Measurements from ENCODE around the gene ABCC11. TPM values are rescaled to one million over a fixed set of nuclear protein-coding genes. Genes with fewer than 3 reads are reported as not detected.

The ABCC11 gene
- total and polyA plus RNA-seq, 2 experiments from 2014 or later = 0.10 TPM; not detected in 1

DNA sequence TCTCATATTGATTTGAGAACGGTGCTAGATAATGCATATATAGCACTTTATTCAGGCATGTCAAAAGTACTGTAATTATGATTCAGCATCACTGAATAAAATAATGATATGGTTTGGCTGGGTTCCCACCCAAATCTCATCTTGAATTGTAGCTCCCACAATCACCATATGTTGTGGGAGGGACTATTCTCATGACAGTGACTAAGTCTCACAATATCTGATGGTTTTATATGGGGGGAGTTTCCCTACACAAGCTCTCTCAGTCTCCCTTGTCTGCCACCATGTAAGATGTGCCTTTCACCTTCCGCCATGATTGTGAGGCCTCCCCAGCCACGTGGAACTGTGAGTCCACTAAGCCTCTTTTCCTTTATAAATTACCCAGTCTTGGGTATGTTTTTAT lies 28.9 kb downstream of the ABCC11 start:
- Mint-ChIP-seq H3K27ac (no peak overlapping the region), H3K36me3 (ENCODE audit: low read depth) (no peaks in the 10 kb centered on the region), H3K27me3 (ENCODE audit: insufficient read depth, low read depth, poor library complexity) (peaks cover 8% of the 10 kb centered on the region), H3K9me3 (no peaks in the 10 kb centered on the region), H3K4me3 (no peak overlapping the region), H3K4me1 (no peaks in the 10 kb centered on the region)
- ATAC-seq = no peak
- Histone ChIP-seq H3K4me1 (ENCODE audit: insufficient read depth) (no peaks in the 10 kb centered on the region), H3K9me2 (ENCODE audit: insufficient read depth) (0 out of 2 replicates have a peak, but pooled peaks cover 2% of the 10 kb centered on the region), H3K27ac (ENCODE audit: low read depth) (no peak overlapping the region), H4K20me1 (replicated peaks; ENCODE audit: insufficient read depth) (no peaks in the 10 kb centered on the region), H3K4me2 (no peak overlapping the region), H3K79me2 (replicated peaks; ENCODE audit: insufficient read depth) (no peaks in the 10 kb centered on the region), H3F3A (replicated peaks; ENCODE audit: low read depth) (no peaks in the 10 kb centered on the region), H2AFZ (no peak overlapping the region), H3K27me3 (ENCODE audit: insufficient read depth) (no peaks in the 10 kb centered on the region), H3K36me3 (ENCODE audit: insufficient read depth) (no peaks in the 10 kb centered on the region), H3K4me3 (no peak overlapping the region)
- no peak for DNase-seq (ENCODE audit: low spot score)
- TF ChIP-seq, protein P1, sequence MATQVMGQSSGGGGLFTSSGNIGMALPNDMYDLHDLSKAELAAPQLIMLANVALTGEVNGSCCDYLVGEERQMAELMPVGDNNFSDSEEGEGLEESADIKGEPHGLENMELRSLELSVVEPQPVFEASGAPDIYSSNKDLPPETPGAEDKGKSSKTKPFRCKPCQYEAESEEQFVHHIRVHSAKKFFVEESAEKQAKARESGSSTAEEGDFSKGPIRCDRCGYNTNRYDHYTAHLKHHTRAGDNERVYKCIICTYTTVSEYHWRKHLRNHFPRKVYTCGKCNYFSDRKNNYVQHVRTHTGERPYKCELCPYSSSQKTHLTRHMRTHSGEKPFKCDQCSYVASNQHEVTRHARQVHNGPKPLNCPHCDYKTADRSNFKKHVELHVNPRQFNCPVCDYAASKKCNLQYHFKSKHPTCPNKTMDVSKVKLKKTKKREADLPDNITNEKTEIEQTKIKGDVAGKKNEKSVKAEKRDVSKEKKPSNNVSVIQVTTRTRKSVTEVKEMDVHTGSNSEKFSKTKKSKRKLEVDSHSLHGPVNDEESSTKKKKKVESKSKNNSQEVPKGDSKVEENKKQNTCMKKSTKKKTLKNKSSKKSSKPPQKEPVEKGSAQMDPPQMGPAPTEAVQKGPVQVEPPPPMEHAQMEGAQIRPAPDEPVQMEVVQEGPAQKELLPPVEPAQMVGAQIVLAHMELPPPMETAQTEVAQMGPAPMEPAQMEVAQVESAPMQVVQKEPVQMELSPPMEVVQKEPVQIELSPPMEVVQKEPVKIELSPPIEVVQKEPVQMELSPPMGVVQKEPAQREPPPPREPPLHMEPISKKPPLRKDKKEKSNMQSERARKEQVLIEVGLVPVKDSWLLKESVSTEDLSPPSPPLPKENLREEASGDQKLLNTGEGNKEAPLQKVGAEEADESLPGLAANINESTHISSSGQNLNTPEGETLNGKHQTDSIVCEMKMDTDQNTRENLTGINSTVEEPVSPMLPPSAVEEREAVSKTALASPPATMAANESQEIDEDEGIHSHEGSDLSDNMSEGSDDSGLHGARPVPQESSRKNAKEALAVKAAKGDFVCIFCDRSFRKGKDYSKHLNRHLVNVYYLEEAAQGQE (IDR thresholded peaks at IDR 0.05; ENCODE audit: unreplicated experiment) = no peak
- TF ChIP-seq ZNF331 (CRISPR knock-in tag; IDR thresholded peaks at IDR 0.05; ENCODE audit: low read depth) (no peak), EZH2phosphoT487 (IDR thresholded peaks at IDR 0.05; ENCODE audit: unreplicated experiment) (no peak), JUNB (IDR thresholded peaks at IDR 0.05; ENCODE audit: unreplicated experiment) (no peak), EZH2 (IDR thresholded peaks at IDR 0.05; ENCODE audit: low read depth, unreplicated experiment) (no peak), ZNF114 (CRISPR knock-in tag; IDR thresholded peaks at IDR 0.05) (no peak), CREB1 (CRISPR knock-in tag; IDR thresholded peaks at IDR 0.05; ENCODE audit: low read depth) (no peak), STAT1 (IDR thresholded peaks at IDR 0.05; ENCODE audit: unreplicated experiment) (no peak), POLR2AphosphoS5 (IDR thresholded peaks at IDR 0.05; ENCODE audit: low read depth) (no peak), NANOG (IDR thresholded peaks at IDR 0.05; ENCODE audit: borderline replicate concordance) (no peak)
- TF ChIP-seq, protein P2, sequence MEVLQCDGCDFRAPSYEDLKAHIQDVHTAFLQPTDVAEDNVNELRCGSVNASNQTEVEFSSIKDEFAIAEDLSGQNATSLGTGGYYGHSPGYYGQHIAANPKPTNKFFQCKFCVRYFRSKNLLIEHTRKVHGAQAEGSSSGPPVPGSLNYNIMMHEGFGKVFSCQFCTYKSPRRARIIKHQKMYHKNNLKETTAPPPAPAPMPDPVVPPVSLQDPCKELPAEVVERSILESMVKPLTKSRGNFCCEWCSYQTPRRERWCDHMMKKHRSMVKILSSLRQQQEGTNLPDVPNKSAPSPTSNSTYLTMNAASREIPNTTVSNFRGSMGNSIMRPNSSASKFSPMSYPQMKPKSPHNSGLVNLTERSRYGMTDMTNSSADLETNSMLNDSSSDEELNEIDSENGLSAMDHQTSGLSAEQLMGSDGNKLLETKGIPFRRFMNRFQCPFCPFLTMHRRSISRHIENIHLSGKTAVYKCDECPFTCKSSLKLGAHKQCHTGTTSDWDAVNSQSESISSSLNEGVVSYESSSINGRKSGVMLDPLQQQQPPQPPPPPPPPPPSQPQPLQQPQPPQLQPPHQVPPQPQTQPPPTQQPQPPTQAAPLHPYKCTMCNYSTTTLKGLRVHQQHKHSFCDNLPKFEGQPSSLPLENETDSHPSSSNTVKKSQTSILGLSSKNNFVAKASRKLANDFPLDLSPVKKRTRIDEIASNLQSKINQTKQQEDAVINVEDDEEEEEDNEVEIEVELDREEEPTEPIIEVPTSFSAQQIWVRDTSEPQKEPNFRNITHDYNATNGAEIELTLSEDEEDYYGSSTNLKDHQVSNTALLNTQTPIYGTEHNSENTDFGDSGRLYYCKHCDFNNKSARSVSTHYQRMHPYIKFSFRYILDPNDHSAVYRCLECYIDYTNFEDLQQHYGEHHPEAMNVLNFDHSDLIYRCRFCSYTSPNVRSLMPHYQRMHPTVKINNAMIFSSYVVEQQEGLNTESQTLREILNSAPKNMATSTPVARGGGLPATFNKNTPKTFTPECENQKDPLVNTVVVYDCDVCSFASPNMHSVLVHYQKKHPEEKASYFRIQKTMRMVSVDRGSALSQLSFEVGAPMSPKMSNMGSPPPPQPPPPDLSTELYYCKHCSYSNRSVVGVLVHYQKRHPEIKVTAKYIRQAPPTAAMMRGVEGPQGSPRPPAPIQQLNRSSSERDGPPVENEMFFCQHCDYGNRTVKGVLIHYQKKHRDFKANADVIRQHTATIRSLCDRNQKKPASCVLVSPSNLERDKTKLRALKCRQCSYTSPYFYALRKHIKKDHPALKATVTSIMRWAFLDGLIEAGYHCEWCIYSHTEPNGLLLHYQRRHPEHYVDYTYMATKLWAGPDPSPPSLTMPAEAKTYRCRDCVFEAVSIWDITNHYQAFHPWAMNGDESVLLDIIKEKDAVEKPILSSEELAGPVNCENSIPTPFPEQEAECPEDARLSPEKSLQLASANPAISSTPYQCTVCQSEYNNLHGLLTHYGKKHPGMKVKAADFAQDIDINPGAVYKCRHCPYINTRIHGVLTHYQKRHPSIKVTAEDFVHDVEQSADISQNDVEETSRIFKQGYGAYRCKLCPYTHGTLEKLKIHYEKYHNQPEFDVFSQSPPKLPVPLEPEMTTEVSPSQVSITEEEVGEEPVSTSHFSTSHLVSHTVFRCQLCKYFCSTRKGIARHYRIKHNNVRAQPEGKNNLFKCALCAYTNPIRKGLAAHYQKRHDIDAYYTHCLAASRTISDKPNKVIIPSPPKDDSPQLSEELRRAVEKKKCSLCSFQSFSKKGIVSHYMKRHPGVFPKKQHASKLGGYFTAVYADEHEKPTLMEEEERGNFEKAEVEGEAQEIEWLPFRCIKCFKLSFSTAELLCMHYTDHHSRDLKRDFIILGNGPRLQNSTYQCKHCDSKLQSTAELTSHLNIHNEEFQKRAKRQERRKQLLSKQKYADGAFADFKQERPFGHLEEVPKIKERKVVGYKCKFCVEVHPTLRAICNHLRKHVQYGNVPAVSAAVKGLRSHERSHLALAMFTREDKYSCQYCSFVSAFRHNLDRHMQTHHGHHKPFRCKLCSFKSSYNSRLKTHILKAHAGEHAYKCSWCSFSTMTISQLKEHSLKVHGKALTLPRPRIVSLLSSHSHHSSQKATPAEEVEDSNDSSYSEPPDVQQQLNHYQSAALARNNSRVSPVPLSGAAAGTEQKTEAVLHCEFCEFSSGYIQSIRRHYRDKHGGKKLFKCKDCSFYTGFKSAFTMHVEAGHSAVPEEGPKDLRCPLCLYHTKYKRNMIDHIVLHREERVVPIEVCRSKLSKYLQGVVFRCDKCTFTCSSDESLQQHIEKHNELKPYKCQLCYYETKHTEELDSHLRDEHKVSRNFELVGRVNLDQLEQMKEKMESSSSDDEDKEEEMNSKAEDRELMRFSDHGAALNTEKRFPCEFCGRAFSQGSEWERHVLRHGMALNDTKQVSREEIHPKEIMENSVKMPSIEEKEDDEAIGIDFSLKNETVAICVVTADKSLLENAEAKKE (CRISPR knock-in tag; IDR thresholded peaks at IDR 0.05) = no peak
- TF ChIP-seq, protein P3, sequence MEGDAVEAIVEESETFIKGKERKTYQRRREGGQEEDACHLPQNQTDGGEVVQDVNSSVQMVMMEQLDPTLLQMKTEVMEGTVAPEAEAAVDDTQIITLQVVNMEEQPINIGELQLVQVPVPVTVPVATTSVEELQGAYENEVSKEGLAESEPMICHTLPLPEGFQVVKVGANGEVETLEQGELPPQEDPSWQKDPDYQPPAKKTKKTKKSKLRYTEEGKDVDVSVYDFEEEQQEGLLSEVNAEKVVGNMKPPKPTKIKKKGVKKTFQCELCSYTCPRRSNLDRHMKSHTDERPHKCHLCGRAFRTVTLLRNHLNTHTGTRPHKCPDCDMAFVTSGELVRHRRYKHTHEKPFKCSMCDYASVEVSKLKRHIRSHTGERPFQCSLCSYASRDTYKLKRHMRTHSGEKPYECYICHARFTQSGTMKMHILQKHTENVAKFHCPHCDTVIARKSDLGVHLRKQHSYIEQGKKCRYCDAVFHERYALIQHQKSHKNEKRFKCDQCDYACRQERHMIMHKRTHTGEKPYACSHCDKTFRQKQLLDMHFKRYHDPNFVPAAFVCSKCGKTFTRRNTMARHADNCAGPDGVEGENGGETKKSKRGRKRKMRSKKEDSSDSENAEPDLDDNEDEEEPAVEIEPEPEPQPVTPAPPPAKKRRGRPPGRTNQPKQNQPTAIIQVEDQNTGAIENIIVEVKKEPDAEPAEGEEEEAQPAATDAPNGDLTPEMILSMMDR (conservative IDR thresholded peaks at IDR 0.05; ENCODE audit: low read depth in 2 of 2) = no peak
- TF ChIP-seq, protein P4, sequence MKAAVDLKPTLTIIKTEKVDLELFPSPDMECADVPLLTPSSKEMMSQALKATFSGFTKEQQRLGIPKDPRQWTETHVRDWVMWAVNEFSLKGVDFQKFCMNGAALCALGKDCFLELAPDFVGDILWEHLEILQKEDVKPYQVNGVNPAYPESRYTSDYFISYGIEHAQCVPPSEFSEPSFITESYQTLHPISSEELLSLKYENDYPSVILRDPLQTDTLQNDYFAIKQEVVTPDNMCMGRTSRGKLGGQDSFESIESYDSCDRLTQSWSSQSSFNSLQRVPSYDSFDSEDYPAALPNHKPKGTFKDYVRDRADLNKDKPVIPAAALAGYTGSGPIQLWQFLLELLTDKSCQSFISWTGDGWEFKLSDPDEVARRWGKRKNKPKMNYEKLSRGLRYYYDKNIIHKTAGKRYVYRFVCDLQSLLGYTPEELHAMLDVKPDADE (IDR thresholded peaks at IDR 0.05) = no peak
